GM19463 (cell line): Measurements from ENCODE around the gene USP7.
A peak's percentile ranks its signal among the peaks of the same experiment; 100 is the strongest.
"Not testable (repeated sequence)": the region's sequence is repeated elsewhere in the genome, so short reads cannot be mapped to it uniquely, and the experiment has no call there.

ENCODE experiments used
- ATAC-seq: cut with Tn5 transposase; IDR thresholded peaks from one replicate; pipeline ENCODE4 v1.9.1; 2021; ENCODE audit warnings: mild to moderate bottlenecking, moderate library complexity; ENCODE audit not compliant: unreplicated experiment

USP7 gene

DNA sequence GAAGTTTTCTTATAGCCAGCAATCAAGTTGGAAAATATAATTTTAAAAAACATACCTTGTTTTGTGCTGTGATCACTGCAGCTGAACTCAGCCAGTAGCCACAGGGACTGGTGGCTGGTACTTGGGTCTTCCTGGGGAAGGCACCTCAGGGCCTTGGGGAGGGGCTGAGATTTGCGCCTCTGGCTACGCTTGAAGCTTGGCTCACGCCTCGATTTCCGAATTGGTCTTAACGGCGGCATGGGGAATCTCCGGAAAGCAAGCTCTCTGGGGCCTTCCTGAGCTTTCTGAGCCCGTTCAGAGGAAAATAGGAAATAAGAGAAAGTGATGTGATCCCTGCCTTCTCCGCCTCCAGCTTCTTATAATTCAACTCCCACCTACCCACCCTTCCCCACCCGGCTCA is 11.3 kb upstream of the USP7 start:
- ATAC-seq = no peak

DNA sequence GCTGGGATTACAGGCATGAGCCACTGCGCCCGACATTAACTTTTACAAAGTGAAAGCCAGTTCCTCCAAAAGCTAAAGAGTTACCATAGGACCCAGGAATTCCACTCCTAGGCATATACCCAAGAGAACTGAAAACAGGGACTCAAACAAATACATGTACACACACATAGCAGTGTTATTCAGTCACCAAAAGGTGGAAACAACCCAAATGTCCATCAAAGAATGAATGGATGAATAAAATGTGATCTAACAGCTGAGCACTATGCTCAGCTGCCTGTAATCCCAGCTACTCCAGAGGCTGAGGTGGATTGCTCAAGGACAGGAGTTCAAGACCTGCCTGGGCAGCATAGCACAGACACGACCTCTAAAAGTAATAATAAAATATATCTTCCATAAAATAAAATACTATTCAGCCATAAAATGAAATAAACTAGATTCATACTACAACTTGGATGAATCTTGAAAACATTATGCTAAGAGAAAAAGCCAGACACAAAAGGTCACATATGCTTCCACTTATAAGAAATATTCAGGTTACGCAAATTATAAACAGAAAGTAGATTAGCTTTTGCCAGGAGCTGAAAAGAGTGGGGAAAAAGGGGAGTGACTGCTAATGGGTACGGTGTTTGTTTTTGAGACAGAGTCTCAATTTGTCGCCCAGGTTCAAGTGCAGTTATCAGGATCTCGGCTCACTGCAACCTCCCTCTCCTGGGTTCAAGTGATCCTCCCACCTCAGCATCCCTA is 9.3 kb upstream of the USP7 start:
- ATAC-seq = no peak

DNA sequence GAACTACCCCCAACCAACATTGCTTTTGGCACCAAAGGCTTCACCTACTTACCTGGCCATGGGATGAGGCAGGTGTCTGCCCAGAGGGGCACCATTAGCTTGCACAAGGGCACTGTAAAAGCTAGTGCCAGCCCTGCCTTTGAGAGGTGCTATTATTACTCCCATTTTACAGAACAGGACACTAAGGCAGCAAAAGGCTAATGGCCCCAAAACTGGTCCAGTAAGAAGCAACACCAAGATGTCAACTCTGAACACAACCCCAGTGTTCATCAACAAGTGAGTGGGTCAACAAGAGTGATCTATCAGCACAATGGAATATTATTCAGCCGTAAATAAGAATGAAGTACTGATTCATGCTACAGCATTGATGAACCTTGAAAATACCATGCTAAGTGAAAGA is 7.7 kb upstream of the USP7 start:
- ATAC-seq = no peak

DNA sequence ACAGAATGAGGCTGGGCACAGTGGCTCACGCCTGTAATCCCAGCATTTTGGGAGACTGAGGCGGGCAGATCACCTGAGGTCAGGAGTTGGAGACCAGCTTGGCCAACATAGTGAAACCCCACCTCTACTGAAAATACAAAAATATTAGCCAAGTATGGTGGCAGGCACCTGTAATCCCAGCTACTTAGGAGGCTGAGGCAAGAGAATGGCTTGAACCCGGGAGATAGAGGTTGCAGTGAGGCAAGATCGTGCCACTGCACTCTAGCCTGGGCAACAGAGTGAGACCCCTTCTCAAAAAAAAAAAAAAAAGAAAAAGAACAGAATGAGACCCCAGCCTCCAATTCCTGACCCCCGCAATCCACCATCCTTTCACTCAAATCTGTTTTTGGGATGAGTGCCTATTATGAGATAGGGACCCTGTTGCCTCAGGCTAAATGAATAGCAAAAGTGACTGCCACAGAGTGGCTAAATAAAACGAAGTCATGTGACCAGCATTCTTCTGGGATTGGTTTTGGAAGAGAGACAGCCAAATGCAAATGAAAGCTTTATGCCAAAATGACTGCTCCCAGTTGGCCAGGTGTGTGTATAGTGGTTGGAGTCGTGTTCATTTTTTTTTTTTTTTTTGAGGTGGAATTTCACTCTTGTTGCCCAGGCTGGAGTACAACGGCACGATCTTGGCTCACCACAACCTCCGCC is 5.6 kb upstream of the USP7 start:
- ATAC-seq = not testable (repeated sequence)

DNA sequence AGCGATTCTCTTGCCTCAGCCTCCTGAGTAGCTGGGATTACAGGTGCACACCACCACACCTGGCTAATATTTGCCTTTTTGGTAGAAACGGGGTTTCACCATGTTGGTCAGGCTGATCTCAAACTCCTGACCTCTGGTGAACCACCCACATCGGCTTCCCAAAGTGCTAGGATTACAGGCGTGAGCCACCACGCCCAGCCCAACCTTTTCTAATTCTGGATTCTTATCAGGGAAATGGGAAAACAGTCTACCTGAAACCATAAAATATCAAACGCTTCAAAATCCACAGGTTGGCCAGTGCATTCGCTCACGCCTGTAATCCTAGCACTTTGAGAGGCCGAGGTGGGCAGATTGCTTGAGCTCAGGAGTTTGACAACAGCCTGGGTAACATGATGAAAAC is 4.3 kb upstream of the USP7 start:
- not testable (repeated sequence) for ATAC-seq

DNA sequence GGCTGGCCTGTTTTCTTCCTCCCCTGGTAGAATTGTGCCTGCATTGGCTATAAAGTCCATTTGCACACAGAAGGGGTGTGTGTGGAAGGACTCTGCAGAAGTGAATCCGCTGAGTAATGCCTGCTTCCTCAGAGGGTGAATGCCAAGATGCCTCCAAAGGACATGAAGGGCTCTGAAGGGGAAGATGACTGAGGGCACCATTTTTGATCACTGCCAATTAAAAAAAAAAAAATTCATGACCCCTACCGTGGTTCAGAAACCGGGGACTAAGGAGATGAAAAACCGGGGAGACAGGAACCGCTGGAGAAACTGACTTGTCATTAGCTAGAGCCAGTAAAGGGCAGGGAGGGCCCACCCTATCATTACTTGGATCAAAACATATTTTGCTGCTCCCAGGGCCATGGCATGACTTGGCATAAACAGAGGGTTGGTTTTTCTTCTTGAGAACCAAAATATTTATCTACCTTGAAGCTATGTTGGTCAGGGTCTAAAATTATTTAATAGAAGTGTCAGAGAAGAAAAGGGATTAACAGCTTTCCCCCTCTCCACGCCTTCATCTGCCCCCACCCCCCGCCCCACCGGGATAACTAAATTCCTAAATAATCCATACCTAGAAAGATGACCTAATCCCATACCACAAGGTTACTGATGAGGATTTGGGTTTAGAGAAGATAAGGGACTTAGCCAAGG is 3.6 kb upstream of the USP7 start:
- no peak for ATAC-seq

DNA sequence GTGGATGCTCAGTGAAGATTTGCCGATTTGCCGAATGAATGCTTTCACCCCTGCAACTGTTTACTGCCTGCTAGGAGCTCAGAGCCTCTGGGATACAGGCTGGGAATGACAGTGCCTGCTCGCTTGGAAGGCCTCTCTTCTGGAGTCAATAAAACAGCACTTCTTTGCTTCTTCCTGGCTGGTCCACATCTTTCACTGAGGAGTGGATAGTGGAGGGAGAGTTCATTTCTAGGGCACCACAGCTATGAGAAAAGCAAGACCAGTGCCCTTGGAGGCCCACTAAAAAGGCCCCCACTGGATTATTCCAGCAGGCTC is 3.1 kb upstream of the USP7 start:
- ATAC-seq = no peak

DNA sequence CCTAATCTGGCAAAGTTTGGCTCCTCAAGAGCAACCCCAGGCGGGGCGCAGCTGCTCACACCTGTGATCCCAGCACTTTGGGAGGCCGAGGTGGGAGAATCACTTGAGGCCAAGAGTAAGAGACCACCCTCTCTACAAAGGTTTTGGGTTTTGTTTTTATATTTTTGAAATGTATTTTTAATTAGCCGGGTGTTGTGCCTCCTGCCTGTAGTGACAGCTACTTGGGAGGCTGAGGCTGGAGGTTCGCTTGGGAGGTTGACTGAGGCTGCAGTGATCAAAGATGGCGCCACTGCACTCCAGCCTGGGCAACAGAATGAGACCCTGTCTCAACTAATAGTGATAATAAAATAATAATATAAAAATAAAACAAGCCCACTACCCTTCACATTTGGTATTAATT is 756 bp upstream of the USP7 start:
- no peak for ATAC-seq

DNA sequence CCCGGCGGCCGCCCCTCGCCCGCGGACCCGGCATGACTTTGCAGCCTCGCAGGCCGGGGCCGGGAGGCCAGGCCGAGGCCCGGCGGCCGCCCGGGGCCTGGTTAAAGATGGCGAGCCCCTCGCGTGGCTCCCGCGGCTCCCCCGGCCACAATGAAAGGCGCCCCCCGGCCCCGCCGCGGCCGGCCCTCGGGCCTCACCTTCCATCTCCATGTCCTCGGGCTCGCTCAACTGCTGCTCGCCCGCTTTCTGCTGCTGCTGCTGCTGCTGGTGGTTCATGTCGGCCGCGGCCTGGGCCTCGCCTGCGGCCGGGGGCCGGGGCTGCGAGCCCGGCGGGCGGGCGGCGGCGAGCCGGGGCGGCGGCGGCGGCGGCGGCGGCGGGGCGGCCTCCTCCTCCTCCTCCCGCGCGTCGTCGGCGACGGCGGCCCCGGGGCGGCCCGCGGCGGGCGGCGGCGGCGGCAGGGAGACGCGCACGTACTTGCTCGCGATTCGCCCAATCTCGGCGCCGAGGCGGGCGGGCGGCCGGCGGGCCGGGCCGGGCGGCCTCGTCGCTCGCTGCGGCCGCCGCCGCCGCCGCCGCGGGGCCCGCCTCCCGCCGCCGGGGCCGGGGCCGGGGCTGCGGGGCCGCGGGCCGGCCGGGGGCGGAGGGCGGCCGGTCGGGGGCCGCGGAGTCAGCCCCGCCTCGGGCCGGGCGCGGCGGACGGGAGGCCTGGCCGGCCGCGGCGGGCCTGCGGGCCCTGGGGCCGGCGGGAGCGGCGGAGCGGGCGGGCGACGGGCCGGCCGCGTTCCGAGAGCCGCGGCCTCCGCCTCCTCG is 491 bp downstream of the USP7 start:
- ATAC-seq = no peak

DNA sequence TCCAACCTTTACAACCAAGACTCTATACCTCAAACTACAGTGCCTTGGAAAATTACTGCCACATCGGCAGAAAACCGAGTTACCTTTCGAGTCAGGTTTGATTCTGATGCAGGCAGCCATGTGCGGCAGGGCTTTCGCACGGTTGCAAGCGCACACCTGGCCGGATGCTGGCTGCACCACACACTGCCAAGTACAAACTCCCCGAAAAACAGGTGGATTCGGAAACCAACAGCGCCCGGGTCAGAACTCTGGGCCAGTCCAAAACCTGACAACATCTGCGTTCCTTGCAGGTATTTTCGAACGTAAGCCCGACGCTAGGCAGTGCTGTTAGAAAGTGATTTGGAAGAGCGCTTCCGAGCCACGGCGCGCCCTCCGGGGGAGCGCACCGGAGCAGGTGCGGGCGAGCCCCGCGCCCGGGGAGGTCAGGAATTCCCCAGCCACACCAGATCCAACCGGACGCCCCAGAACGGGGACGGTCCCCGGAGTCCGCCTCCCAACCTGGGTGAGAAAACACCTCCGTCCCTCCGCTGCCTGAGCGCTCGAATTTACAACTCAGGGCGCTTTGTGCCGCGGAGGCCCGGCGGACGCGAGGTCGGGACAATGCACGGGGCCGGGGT is 1.2 kb downstream of the USP7 start:
- peak; percentile 24 for ATAC-seq

DNA sequence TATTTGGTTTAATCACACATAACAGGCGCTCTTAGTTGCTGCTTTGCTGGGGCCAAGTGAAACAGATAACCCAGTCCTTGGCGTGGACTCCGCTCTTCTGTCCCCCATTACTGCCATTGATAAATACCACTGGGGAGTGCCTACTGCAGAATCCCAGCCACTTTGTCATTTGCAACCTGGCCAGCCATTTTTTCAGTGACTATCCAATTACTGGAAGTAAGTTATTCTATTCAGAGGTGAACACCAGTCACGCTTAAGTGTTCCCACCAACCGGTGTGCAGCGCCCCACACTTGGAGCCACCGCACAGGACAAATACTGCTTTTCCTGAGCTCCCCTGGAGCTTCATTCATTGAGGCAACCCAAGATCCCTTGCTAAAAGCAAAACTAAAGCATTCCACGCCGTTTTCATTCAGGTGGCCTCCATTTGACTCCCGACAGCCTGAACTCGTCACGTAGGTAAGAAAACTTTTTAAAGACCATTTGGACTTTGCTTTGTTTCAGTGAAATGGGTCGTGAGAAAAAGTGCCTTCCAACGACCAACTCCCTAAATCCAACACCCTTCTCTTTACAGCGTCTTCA is 1.8 kb downstream of the USP7 start:
- no peak for ATAC-seq

DNA sequence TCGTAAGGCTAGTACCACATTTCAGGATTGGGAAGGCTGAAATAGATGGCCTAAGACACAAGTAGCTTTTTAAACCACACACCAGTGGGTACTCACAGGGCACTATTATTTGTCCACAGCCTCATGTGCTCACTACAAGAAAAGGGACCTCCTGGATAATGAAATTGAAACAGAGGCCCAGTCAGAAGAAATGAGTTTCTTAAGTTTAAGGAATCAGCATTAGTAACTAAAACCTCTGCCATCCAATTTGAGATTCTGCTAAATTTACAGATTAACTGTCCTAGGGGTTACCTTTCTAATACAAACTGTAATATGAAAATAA is 3.0 kb downstream of the USP7 start:
- ATAC-seq = no peak

DNA sequence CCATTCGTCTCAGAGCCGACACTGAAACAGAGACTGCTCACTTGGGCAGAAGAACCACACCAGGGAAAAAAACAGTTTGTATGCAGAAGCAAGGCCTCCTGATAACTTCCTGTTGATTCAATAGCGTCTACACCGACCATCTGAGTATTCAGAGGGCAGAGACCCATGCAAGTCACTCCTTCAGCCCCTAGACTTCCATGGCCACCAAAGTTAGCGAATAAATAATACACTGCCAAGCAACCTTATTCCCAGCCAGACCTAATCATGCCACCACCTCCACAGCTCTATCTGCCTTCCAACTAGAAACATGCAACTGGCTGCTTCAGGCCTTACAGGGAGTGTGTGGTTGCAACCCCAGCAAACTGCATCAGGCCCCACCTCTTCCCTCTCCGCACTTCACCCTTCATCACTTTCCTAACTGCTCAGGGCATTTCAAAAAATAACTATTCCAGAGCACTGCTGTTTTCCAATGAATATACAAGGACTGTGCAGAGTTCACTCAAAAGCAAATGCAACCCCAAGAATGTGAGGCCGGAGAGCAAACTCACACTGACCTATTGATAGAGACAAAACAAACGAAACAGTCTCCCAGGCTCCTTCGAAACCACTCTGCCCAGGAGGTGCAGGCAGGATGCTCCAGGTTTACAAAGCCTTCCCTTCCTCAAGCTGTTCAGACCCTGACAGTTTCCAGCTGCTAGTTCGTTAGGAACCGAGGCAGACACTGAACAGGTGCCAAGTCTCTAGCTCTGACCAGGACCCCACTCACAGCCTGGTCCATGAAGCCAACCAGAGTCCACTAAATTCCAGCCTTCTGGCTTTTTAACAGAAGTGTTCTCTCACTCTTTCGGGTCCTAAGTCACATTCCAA is 3.6 kb downstream of the USP7 start:
- ATAC-seq = no peak

DNA sequence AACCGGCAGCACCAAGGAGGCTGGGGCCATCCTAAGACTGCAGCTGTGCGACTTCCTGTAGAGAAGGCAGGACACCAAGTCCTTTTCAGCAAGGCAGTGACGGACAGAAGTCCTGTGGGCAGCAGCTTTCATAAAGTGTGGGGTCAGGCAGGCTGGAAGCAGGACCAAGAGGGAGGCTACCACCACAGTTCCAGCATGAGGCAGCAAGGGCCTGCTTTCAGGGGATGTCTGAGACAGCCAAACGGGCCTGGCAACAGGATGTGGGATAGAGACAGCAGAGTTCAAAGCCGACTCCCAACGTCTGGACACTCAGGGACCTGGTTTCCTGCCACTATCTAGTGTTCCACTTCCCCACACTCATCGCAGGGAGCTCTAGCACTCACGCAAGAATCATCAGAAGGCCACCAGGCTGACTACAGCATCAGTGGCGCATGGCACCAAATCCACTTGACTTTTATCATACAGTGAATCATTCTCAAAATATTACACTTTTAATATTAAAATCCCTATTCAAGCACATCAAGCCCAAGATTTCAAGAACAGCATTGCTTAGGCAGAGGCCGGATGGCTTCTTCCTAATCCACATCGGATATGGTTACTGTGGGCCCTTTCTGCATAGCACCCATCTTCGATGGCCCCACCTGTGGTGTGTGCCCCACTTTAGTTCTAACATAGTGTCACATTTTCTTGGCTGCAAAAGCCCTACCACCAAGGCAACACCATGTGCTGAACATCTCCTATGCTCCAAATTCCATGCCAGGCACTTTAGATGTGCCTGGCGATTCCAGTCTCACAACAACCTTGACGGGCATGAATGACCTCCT is 5.2 kb downstream of the USP7 start:
- no peak for ATAC-seq

DNA sequence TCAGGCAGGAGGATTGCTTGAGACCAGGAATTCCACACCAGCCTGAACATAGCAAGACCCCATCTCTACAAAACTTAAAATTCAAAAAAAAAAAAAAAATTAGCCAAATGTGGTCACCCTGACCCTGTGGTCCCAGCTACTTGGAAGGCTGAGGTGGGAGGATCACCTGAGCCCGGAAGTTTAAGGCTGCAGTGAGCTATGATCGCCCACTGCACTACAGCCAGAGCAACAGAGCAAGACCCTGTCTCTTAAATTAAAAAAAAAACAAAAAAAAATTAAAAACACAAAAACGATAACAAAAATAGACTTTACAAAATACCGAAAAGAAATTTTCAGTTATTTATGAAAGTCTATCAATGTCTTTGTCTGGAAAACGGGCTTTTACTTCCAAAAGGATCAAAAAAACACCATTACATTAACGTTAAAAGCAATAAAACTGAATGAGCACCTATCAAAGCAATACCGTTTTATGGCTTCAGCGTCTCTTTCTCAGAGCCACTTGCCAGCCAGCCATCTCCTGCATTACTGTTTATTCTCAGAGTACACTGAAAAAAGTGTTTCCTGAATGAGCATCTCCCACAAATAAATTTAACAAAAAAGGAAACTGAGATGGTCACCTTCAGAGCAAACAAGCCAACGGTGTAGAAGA is 6.1 kb downstream of the USP7 start:
- ATAC-seq = no peak

DNA sequence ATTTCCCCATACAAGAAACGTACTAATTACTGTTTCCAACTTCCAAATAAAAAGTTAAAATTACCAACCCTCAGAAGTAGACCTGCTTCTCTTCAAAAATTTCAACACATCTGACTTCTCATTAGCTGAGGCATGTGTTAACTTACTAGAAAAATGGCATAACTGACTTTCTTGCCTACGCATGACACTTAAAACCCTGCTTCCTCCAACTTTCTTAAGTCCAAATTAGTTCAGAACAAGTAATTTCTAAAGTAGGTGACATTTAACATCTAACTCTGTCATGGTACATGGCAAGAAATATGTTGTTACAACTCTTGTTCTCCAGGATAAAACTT is 6.7 kb downstream of the USP7 start:
- no peak for ATAC-seq

DNA sequence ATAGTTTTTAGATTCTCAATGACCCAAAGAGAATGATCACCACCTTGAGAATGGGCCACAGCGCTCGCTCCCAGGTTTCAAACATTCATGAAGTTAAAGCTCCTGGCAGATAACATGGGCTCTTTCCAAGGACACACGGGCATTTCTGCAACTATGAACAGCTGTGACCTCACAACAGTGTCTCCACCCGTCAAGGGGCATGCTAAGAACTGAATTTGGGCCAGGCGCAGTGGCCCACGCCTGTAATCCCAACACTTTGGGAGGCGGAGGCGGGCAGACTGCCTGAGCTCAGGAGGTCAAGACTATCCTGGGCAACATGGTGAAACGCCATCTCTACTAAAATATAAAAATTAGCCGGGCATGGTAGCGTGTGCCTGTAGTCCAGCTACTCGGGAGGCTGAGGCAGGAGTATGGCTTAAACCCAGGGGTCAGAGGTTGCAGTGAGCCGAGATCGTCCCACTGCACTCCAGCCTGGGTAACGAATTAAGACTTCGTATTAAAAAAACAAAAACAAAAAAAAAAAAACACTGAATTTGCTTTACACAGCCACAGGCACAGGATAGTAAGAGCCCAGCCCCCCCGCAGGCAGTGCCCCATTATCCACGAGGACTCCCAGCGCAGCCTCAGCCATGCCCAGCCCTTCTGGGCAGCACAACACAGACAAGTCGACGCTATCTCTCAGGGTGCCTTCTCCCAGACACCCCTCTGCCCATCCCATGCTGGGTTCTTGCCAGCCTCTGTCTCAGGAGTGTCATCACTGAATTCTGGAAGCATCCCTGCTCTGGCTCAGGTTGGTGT is 7.2 kb downstream of the USP7 start:
- ATAC-seq = no peak

DNA sequence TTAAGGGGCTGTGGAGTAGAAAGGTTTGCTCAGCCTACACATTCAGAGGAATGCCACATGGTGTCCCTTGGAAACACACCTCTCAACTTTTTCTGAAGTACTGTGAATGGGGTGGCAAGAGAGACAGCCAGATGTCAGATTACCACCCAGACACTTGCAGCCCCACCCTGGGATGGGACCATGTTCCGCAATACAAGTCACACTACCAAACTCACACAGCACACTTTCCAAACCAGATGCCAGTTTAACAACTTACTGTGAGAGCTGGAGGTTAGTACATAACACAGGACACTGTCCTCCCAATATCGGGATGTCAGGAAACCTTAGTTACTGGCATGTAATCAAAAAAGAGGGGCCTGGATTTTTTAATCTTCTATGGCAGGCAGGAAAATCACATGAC is 7.9 kb downstream of the USP7 start:
- no peak for ATAC-seq
